Activated gamma-delta T cell treated with Interleukin-2 at 50 U/mL for 16 hours (primary cell): ENCODE data around the gene SPDYE3.
"Not testable (repeated sequence)": the region's sequence is repeated elsewhere in the genome, so short reads cannot be mapped to it uniquely, and the experiment has no call there.

ENCODE experiments used
- DNase-seq: peaks from one replicate; pipeline ENCODE4 v3.0.0-alpha.2; 2020

The SPDYE3 gene

GRCh38 chr7:100352984-100353684, 45.6 kb downstream of the SPDYE3 start:
- DNase-seq: no peak

DNA sequence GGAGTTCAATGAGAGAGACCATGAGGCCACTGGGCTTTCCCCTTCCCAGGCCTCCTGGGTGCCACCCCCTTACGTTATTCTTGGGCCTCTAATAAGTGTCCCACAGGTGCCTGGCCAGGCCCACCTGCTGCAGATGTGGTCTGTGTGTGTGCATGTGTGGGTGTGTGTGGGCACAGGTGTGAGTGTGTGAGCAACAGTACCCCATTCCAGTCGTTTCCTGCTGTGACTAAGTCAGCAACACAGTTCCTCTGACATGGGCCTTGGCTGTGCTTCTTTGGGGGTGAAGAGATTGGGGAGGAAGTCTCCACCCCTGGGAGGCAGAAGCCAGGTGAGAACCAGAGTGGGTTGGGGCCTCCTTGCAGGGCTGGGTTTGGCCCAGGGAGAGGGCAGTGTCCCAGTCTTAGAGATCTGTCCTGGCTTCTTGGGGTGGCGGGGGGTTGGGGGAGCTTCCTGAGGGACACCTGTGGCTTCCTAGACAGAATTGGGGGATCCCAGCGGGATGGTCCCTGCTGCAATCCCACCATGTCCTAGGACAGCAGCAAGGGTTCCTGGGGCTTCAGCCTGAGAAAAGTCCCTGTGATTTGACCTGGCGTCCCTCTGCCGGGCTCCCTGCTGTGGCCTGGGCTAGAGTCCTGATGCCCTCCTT, 46.3 kb downstream of the SPDYE3 start:
- DNase-seq: peak; percentile 46

GRCh38 chr7:100356416-100357068, 49.0 kb downstream of the SPDYE3 start:
- no peak for DNase-seq

GRCh38 chr7:100357131-100357561, 49.6 kb downstream of the SPDYE3 start:
- no peak for DNase-seq

DNA sequence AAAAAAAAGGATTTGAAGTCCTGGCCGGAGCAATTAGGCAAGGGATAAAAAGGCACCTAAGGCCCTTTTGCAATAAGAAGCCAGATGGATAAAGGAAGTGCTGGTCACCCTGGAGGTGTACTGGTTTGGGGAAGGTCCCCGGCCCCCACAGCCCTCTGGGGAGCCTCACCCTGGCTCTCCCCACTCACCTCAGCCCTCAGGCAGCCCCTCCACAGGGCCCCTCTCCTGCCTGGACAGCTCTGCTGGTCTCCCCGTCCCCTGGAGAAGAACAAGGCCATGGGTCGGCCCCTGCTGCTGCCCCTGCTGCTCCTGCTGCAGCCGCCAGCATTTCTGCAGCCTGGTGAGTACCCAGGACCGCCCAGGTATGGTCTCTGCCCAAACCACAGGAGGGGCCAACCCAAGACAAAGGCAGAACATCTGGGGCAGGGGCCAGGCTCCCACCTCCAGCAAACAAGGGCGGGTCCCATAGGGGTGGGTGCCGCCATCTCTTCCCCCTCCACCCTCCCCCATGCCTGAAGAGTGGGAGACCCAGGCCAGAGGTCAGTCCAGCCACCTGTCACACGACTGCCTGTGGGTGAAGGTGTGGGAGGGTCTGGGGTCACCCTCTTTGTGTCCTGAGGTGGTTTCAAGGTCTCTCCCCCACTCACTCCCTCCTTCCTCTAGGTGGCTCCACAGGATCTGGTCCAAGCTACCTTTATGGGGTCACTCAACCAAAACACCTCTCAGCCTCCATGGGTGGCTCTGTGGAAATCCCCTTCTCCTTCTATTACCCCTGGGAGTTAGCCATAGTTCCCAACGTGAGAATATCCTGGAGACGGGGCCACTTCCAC, 50.7 kb downstream of the SPDYE3 start, which contains the start of gene PILRB:
PILRB (plus strand) TSS at position 91 of the 830 bp plus-strand sequence; CDS start at position 277, 186 bp downstream.
- DNase-seq: no peak

- no peak for DNase-seq
These were observed 51.3 kb downstream of the SPDYE3 start for GRCh38 chr7:100358857-100359212.

GRCh38 chr7:100360135-100360854, 52.8 kb downstream of the SPDYE3 start:
- DNase-seq: no peak

DNA sequence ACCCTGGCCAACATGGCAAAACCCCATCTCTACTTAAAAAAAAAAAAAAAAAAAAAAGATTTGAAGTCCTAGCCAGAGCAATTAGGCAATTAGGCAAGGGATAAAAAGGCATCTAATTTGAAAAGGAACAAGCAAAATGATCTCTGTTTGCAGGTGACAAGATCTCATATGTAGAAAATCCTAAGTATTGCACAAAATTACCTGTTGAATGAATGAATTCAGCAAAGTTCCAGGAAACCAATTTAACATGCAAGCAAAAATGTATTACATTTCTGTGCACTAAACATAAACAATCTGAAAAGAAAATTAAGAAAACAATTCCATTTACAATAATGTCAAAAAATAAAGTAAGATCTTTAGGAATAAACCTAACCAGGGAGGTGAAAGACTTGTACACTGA, 55.6 kb downstream of the SPDYE3 start:
- DNase-seq: no peak

DNA sequence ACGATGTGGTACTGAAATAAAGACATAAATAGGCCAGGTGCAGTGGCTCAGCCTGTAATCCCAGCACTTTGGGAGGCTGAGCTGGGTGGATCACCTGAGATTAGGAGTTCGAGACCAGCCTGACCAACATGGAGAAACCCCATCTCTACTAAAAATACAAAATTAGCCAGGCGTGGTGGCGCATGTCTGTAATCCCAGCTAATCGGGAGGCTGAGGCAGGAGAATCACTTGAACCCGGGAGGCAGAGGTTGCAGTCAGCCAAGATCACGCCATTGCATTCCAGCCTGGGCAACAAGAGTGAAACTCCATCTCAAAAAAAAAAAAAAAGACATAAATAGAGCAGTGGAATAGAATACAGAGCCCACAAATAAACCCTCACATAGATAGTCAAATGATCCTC, 56.3 kb downstream of the SPDYE3 start:
- not testable (repeated sequence) for DNase-seq

GRCh38 chr7:100364480-100364879, 57.0 kb downstream of the SPDYE3 start:
- no peak for DNase-seq

- DNase-seq: not testable (repeated sequence)
These were observed 58.5 kb downstream of the SPDYE3 start for GRCh38 chr7:100365998-100366367.

DNA sequence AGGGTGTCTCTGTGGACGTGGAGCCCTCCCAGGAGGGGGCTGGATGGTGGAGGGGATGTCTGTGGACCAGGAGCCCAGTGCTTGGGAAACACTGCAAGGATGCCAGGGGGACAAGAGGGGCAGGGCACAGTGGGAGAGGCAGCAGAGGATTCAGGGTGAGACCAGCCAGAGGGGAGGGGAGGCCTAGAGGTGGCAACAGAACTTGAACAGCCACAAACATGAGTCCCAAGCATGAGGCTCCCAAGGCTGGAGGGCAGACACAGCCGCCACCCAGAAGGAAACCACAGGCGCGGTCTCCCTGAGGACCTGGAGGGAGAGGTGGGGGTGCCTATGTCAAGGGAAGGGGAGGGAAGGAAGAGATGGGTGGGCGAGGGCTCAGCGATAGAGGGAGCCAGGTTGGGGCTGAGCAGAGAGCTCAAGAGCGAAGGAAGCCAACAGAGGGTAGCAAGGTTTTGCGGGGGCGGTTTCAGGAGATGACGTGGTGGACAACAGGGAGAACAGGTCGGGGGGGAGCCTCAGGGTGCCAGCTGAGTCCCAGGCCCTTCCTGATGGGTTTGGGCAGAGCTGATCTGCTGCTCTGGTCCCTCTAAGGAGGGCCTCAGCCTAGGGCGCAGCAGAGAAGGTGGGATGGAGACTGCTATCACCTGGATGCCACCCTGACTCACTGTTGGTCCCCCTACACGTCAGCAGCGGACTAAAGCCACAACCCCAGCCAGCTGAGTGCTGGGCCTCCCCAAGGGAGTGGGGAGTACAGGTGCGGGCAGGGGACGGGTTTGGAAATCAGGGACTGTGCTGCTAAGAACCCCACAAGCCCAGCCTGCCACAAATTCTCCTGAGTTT, 59.1 kb downstream of the SPDYE3 start:
- DNase-seq: no peak

DNA sequence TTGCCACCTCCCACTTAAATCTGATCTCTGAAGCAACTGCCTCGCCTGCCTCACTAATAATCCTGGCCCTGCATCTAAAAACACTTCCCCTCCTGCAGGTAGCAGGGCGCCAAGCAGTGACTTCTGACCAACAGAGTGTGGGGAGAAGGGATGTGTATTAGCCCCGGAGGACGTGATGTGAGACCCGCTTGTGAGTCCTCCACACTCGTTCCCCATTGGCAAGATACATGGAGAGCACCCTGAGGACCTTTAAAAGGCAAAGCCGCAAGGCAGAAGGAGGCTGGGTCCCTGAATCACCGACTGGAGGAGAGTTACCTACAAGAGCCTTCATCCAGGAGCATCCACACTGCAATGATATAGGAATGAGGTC, 59.7 kb downstream of the SPDYE3 start:
- no peak for DNase-seq

DNA sequence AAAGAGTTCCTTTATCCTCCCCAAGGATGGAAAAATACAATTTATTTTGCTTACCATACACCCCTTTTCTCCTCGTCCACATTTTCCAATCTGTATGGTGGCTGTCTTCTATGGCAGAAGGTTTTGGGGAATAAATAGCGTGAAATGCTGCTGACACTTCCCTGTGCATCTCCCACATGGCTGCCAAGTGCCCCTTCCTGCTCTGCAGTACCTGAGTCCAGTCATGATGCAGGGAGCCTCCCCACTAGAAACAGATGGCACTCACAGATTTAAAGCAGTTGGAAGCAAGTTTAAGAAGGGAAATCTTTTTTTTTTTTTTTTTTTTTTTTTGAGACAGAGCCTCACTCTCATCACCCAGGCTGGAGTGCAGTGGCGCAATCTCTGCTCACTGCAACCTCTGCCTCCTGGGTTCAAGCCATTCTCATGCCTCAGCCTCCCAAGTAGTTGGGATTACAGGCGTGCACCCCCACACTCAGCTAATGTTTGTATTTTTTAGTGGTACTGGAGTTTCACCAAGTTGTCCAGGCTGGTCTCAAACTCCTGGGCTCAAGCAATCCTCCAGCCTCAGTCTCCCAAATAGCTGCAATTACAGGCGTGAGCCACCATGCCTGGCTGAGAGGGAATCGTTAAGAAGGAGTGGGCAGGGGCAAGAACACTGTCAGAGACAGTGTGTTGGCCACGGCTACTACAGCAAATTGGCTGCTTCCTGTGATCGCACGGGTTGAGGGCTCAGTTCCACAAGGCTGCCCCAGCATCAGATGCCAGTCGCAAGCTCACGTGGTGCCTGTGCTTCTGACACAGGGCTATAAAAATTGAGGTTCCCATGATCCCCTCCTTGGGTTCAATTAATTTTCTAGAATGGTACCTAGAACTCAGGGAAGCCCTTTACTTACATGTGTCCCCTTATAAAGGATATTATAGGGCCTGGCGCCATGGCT, 60.4 kb downstream of the SPDYE3 start:
- no peak for DNase-seq

DNA sequence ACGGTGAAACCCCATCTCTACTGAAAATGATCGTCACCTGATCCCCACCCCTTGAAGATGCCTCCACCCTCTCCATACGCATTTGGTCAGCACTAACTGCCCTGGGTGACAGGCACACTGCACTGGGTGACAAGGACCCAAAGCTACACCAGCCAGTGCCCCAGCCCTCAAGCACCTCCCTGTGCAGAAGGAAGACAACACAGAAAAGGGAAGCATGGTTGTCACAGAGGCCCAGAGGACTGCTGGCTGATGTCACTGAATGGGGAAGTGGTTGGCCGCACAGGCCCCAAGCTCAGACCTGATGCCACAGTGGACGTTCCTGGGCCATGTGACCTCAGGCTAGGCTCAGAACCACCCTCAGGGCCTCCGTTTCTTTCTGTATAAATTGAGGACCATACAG, 61.6 kb downstream of the SPDYE3 start:
- no peak for DNase-seq

GRCh38 chr7:100370303-100370702, 62.8 kb downstream of the SPDYE3 start:
- no peak for DNase-seq

DNA sequence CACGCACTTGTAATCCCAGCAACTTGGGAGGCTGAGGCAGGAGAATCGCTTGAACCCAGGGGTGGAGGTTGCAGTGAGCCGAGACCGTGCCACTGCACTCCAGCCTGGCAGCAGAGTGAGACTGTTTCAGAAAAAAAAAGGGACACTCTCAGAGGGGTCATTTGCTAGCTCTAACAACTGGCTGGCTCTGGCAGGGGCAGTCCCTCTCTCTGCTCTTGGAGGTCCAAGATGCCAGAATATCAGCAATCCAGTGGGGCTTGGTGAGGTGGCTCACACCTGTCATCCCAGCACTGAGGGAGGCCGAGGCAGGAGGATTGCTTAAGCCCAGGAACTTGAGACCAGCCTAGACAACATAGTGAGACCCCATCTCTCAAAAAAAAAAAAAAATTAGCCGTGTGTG, 63.2 kb downstream of the SPDYE3 start:
- no peak for DNase-seq

- DNase-seq: no peak
These were observed 64.2 kb downstream of the SPDYE3 start for GRCh38 chr7:100371561-100372171.
